ENCODE measurements around the gene OTC.

The OTC gene

DNA sequence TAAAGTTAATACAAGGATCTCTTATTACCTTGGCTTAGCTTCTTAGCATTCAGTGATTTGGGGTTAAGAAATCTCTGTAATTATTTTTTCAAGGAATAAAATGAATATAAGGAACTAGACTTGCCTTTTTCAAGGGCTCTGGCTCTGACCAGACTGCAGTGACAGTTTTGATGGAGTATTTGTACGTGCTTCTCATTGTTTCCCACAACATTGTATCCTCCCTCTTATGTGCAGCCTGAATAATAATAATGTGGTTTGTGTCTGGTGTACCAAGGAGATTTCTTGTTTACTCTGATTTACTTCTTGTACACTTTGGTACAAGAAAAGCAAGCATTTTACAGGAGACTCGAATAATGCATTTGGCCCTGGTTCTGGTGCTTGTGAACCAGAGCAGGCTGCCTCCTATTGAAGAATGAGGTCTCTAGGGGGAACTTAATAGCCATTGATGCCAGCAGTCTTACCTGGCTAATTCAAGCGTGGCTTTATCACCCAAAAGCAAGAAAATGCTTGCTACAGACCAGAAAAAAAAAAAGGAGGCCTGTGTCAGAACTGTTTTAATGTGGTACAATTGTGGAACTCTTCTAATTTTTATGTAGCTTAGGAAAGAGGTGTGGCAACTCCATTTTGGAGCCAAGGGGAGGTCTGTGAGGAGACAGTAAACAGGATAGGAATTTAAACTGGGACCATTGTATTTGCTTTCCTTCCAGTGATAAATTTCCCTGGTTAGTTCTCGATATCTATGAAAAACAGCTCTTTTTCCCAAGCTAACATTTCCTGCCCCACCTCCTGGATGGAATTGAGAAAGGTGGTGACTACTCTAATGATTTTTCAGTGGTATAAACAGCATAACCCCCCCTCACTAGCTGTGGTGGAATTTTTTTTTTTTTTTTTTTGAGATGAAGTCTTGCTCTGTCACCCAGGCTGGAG lies 5.6 kb downstream of the OTC start:
- DNase-seq = no peak

DNA sequence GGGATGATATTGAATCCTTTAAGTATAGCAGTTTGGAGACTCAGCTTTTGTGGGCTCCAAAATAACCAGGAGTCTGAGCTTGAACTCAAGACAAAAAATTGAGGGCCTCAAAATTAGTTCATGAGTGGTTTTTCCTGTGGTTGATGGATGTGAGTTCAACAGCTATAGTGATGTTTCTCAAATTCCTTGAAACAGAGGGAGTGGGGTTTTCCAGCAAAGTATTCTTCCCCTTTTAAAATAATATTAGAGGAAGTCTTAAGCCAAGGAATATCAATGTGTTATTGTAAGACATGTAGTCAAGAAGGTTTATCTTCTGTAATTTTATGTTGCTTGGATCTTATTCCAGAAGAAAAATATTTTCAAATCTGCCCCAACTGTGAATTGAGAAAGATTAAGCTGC lies 10.6 kb downstream of the OTC start:
- no peak for DNase-seq

DNA sequence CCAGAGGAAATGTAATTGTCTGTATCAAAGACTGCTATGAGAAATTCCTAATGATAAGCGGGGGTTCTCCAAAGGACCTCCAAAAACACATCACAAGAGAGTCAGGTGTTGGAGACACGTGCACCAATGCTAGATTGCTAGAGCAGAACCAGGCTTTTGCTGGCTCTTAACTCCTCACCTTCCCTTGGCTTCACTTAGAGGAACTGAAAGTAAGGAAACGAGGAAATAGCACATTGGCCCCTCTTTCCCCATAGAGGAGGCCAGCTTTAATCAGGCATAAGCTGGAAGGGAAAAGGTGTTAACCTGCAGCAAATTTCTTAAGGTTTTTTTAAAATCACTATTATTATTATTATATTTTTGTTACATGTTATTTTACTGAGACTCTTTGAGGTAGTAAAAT lies 13.6 kb downstream of the OTC start:
- no peak for DNase-seq

DNA sequence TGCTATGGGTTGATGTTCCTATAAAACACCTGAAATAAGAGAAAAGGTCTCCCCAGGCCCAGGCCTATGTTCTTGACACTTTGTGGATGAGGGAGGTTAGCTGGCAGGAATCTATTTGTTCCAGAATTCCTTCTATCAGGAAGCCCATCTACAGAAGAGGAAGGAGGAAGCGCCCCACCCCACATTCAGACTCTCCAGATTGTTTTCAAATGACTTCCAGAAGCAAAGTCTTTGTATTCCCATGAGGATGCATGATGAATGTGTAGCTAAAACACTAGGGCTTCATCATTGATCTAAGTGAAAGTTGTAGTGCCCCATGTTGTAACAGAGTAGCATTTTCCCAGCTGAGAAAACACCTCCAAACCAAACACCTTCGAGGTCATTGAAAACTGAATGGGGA lies 16.4 kb downstream of the OTC start:
- DNase-seq = no peak

DNA sequence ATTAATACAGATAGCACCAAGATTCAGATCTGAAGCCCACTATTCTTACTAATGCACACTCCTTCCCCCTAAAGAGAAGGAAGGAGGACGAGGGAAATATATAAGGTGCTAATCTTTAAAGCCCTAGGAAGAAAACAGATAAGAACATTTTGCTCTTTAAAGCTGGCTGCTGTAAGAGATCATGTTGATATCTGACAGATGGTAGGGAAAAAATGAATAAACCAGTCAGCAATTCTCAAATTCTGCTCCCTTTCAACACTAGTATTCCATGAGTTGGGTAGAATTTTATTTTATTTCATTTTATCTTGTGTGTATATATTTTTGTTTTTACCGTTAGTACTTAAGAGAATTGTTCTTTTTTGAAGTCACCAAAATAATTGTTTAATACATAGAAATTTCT lies 19.2 kb downstream of the OTC start:
- no peak for DNase-seq

DNA sequence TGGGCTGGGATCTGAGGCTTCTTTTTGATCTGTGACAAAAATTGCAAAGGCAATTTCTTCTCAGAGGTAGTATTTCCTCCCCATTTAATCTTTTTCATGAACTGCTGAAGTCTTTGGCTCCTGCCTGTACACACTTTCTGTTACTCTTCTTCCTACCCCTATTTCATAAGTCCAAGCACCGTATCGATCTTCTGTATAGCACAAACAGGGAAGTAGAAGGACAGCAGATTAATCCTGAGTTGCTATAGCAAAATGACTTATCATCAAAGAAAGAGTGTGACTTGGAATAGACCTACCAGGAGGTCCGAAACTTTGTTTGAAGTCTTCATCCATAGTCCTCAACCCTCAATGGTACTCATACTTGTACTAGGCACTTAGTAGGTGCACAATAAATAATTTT lies 22.0 kb downstream of the OTC start:
- DNase-seq = no peak

DNA sequence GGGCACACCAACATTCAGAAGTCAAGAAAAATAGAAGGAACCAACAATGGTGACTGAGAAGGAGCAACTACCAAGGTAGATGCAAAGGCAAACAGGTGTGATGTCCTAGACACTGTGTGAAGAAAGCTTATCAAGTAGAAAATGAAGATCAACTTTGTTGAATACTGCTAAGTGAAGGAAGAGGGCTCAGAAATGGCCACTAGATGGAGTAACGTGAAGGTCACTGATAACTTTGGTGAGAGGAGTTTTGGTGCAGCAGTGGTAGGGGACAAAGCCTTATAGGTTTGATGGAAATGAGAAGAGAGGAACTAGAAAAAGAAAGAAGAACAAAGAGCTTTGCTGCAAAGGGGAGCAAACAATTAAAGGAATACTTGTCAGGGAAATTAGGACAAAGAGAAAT lies 23.5 kb downstream of the OTC start:
- no peak for DNase-seq

DNA sequence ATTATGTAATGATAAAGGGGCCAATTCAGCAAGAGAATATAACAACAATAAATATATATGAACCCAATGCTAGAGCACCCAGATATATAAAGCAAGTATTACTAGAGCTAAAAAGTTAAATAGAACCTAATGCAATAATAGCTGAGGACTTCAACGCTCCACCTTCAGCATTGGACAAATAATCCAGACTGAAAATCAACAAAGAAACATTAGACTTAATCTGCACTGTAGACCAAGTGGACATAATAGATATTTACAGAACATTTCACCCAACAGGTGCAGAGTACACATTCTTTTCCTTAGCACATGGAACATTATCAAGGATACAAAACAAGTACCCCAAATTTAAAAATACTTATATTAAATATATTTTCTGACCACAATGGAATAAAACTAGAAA lies 24.3 kb downstream of the OTC start:
- DNase-seq = no peak

DNA sequence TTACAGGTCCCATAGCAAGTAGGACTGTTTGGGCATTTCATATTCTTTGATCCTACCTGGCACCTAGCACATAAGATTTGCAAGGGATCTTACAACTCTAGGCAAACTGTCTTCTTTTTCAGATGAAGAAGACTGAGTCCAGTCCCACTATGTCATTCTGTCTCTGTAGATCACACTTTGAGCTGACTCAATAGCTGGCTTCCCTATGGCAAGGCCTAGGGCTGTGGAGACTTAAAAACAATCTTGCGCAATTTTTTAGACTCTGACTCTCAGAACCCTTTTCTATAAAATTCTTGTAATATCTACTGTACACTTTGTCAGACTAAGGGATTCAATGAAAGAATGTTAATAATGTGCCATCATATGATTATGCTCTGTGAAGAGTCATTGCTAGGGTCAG lies 26.7 kb downstream of the OTC start:
- no peak for DNase-seq

DNA sequence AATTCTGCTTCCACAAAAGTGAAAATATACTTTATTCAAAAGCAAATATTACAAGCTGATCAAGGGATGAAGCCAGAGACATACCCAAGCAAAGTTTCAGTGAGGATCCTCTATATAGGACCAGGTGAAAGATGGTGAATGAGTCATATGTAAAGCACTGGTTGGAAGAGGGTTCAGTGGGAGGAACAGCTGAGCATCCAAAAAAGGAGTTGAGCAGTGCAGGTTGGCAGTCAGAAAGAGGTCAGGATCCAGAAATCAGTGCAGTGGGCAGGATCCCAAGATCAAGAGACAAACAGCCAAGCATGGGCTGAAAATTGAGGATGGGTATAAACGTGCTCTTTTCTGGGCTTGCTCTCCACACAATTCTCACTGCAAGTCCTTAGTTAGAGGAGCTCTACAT lies 30.3 kb downstream of the OTC start:
- DNase-seq = peak in 1 of 2 experiments; percentile 11

DNA sequence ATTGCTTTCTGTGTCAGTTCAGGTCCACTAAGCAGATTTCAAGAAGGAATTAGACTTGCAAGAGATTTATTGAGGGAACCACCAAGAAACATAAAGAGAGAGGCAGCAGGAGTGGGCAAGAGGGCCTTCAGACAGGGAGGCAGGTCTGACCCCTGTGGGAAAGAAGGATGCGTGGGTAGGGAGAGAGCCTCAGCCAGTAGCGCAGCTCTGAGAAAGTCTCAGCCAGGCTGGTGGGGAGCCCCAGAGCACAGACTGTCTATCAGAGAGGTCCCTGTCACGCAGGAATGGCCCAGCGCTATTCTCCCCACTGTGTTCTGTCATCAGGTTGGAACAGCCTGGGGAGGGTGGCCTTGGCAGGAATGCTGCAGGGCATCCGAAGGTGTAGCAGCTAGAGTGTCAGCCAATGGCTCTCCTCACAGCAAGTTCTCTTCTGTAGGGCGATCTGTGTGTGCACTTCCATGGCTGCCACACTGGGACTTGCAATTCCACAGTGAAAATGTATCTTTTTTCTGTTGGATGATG lies 48.0 kb downstream of the OTC start:
- no peak for DNase-seq

DNA sequence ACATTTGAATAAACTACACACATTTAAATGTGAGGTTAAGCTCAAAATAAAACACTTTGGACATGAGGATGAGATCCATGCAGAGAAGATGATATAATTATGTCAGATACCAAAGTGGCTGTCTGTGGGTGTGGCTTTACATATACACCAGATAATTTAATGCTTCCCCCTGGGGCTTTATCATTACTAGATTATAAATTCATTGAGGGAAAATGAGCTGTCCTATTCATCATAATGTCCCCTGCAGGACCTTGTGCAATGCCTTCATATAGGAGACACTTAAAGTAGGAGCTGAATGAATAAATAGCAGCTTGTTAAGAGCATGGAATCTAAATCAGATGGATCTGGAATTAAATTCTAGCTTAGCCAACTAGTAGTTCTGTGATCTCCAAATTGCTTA lies 49.7 kb downstream of the OTC start:
- DNase-seq = no peak

DNA sequence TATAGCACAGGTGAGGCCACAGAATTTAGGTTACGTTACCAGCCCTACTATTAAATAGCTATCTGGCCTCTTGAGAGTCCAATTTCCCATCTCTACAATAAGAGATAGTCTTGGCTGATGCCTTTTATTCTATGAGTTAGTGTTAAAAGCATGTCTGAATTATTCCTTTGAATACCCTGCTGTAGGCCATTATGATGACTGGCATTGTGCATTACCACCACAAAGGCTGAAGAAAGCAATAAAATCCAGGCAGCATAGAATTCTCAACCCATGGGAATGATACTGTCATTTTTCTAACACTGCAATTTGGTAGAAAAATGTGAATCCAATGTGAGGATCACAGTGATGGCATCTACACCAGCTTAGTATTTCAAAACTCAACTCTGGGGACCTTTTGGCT lies 51.4 kb downstream of the OTC start:
- no peak for DNase-seq

DNA sequence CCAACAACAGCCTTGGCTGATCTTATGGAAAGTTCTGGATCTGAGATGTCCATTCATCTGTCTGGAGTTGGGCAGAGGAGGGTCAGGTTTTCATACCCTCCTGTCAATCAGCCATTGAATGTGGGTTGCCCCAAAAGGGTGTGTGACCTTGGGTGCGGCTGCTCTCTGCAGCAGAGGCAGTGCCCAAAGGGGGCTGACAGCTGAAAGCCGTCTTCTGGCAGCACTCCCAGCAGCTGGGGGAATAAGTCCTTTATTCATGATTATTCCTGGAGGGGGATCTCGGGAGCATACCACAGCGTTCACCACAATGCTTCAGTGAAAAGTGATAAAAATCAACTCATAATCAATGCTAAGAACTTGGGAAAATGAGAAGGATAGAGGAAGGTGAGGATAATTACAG lies 54.7 kb downstream of the OTC start:
- DNase-seq = no peak

DNA sequence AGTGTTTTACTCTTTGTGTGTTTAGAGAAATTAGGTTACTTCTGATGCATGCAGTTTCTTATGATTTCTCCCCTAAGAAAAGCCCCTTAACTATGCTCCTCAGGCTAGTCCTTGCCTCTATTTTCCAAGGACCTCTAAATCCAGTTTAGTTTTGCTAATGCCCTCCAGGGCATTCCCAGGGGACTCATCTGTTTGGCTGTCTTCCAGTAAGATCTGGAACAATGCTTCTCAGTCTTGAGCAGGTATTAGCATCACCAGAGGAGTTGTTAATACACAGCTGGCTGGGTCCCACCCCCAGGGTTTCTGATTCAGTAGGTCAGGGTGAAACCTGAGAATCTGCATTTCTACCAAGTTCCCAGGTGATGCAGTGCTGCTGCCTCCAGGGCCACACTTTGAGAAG lies 56.9 kb downstream of the OTC start:
- DNase-seq = no peak

DNA sequence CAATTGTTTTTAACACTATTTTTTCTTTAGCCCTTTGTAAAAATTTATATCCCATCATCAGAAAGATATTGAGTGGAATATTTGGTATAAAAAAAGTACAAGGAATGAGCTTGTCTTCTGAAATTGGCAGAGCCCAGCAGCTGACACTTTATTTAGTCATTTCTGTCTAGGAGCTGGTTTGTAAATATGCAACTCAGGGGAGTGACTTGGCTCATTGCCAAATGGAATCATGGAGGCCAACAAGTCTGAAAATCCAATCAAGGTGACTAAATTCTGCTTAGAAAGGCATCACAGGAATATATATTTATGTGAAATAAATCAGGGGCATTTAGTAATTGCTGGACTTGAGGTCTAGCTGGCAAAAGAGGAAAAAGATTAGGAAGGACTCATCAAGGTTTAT lies 74.4 kb downstream of the OTC start:
- no peak for DNase-seq

DNA sequence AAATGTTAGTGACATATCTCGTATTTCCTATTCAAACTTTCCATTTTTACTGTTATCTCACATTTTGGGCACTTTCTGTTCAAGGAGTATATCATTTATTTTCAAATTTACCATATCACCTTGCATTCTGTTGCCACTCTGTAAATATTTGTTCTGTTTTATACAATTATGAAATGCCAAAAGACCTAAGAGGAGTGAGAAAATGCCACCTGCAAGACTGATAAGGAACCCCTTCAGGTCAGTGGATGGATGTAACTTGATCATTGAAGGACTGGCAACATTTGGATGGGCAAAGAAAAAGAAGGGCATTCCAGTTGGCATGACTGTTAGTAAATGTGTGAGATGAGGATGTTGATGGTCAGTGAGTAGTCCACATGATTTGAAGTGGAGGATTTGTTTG lies 79.1 kb downstream of the OTC start:
- no peak for DNase-seq

DNA sequence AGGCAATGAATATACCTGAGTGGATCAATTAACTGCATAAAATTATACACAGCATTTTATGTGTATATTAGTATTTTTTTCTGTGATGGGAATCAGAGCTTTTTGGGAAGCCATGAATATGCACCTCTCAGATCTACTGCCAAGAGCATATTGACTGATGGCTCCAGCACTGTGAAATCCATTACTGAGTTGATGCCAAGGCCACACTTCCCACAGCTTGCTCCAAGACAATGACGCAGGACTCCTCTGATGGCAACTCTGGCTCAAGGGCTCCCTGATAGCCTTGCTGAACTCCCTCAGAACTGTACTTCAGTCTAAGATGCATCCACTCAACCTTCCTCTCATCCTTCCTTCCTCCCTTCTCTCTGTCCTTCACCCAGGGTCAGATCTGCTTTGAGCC lies 82.7 kb downstream of the OTC start:
- no peak for DNase-seq

DNA sequence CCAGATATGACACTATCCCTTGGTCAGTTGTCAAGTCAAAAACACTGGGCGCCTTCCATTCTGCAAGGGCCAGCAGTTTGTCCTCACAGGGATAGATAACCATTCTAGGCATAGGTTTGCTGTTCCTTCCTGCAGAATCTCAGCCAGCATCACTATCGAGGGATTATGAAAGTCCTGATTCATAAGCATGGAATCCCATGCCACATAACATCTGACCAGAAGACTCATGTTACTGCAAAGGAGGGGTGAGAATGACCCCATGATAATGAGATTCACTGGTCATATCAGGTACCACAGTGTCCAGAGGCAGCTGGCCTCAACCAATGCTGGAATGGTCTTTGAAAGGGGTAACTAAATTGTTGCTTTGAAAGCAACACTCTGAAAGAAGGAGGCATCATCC lies 84.7 kb downstream of the OTC start:
- DNase-seq = no peak

DNA sequence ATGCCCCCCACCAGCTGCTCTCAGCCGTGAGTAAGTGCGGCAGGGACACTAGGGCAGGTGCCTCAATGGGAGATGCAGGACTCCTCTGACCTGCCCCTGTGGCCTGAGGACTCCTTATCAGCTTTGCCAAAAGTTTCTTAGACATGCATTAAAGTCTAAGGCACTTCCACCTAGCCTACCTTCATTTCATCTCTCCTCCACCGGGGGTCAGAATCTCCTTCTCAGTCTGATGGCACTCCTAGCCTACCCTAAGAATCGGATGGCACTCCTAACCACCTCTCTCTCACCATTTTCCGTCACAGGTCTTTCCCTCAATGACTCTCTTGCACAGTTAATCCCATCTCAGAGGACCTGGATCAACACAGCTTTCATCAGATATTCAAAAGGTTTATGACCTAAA lies 85.9 kb downstream of the OTC start:
- no peak for DNase-seq

DNA sequence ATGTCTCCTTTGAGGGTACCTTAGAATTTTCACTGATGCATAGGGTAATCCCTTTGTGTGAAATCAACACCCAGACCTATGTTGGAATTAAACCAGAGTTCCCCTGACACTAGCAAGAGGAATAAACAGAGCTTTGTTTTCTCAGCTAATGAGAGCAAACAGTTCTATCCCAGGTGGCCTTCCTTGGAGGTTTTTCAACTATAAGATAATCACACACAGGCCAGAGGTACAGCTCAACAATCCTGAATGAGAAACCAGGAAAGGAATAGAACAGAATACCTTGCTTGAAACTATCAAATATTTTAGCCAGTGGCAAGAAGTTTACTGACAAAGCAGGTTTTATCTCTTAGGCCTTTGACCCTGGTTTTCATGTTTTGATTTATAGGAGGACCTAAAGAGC lies 100.2 kb downstream of the OTC start:
- DNase-seq = no peak

DNA sequence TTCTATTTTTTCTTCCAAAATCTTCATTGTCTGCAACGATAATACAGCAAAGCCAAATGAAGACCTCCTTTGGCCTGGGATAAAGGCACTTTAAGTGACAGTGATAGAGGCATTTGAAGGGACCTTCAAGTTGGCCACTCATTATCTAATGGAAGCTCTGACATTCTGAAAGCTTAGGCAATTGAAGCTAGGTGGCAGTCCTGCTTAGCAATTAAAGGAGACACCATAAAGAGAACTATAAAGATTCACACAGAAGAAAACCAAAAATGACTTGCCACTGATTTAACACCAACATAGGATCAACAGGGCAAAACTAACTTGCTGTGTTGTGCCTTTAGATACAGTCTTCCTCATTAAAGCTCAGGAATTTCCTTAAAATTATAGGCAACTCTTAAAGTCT lies 105.7 kb downstream of the OTC start:
- peak in 1 of 2 experiments; percentile 39 for DNase-seq

DNA sequence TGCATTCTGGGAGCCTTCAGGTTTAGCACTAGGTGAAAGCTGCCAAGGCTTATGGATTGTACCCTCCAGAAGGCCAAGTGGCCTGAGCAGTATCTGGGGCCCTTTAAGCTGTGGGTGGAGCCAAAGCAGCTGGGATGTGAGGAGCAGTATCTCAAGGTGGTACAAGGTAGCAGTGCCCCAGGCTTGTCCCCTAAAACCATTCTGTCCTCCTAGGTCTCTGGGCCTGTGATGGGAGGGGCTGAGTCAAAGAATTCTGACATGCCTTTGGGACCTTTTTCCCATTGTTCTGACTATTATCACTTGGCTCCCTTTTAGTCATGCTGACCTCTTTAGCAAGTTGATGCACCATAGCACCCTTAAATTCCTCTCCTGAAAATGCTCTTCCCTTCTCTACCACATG lies 109.9 kb downstream of the OTC start:
- DNase-seq = no peak

DNA sequence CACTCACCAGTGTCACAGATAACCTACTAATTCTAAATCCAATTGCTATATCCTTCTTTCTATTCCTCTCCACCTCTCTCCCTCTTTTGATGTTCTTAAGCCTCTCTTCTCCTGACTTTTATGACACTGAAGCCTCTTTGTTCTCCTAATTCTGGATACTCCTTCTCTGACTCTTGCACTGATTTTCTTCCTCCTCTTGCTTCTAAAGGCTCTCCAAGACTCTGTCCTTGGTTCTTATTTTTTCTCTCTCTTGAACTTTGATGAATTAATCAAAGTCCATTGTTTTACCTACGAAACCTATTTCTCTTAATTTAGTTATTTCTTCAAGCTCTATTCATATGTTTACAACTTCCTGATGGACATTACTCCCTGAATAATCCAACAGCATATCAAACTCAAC lies 113.3 kb downstream of the OTC start:
- DNase-seq = no peak

DNA sequence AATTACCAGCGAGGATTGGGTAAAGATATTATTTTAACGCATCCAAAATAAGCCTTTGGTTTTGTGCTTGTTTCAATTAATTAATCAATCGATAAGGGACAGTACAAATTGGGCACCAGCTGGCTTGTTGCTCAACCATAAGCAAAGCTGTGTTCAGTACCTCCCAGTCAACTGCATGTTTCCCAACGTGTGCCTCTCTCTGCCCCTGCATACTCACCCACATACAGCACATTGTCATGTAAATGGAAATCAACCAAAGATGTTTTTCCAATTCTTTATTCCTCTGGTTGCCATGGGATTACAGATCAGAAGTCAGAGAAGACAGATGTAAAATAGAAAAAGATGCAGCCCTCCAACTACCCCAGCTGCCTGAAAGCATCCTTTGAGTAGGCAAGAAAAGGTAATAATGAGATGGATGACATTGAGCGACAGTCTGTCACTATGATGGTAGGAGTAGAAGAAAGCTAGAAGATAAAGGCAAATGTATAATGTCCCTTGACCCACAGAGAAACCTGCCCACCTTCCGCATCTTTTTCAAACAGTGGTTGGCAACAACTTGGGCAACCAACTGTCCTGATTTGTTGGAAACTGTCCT lies 116.3 kb downstream of the OTC start:
- DNase-seq = no peak
